RCC 7860 (cell line): ENCODE data around the gene FAM3C.

Experiments used
- DNase-seq: peaks from one replicate; pipeline ENCODE4 v3.0.0-alpha.2; 2015; ENCODE audit warnings: low spot score
- FAIRE-seq: peaks from 2 replicates; lab custom pipeline; 2012; peaks lifted over from hg19 to GRCh38; lab: Jason Lieb, UNC

Gene FAM3C

DNA sequence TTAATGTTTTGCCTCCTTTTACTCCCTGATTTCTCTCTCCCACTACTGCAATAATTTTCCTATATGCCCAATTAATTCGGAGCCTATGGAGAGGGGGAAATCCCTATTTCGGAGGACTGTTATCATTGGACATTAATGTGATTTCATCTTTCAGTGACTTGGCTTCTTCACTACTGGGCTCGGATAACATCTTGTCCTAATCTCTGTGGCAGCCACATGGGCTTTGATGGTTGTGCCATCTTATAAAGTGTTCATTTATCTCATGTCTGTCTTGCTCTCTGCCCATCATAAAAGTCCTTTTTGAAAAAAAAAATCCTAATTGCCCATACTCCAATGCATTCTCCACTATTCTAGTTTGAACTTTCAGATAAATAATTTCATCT is 15.5 kb upstream of the FAM3C start:
- FAIRE-seq (no peak), DNase-seq (no peak)

GRCh38 chr7:121410829-121411596 is 14.9 kb upstream of the FAM3C start:
- FAIRE-seq (no peak), DNase-seq (no peak)

DNA sequence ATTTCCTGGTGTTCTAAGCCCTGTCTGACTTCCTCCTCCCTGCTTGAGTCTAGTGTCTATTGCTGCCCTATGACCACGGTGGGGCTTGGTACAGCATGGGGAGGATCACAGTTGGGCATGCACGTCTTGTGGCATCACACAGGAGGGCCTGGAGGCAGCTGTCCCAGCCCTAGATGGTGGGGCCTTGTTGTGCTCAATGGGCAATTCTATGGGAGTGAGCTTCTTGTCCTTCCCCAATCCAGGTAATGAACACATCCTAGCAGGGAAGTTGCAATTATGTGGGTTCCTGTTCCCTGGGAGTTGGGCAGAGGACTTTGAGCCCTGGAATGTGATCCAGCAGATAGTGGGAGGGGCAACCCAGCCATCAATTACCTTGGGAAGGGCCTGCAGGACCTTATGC is 10.8 kb upstream of the FAM3C start:
- DNase-seq (no peak), FAIRE-seq (no peak)

- FAIRE-seq (no peak), DNase-seq (no peak)
Observed at GRCh38 chr7:121406461-121406860, 10.4 kb upstream of the FAM3C start.

DNA sequence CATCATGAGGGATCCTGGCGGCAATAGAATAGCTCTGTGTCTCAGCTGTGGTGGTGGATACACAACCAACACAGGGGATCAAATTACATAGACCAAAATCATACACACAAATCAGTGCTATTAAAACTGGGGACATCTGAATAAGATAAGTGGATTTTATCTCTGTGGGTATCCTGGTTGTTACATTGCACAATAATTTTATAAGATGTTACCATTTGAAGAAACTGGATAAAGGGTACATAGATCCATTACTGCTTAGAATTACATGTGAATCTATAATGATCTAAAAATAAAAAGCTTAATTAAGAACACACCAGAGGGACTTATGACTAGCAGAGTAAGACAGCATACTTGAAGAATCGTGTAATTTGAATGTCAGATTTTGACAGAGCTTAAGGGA is 8.2 kb upstream of the FAM3C start:
- no peak for DNase-seq
- FAIRE-seq = no peak

GRCh38 chr7:121402701-121403100 is 6.6 kb upstream of the FAM3C start:
- FAIRE-seq = no peak
- DNase-seq = no peak

GRCh38 chr7:121401896-121402295 is 5.8 kb upstream of the FAM3C start:
- FAIRE-seq = no peak
- no peak for DNase-seq

GRCh38 chr7:121398246-121398645 is 2.1 kb upstream of the FAM3C start:
- DNase-seq = peak; percentile 61
- no peak for FAIRE-seq

DNA sequence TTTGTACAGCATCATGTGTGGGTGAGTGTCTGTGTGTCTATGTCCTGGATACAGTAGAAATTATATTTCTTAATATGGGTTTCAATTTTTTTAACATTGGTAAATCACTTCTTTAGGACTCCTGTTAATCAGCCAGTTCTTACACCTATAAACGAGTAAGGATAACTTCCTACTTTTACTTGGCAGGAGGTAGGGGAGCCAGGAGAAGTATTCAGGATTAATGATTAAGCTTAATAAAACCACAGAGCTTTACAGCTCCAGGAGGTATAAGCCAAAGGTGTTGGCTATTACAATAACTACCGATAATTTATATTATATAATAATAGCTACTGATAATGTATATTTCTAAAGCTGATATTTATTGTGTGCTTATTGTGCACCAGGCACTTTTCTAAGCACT is 1.7 kb upstream of the FAM3C start:
- DNase-seq = peak; percentile 62
- FAIRE-seq = peak; percentile 94

DNA sequence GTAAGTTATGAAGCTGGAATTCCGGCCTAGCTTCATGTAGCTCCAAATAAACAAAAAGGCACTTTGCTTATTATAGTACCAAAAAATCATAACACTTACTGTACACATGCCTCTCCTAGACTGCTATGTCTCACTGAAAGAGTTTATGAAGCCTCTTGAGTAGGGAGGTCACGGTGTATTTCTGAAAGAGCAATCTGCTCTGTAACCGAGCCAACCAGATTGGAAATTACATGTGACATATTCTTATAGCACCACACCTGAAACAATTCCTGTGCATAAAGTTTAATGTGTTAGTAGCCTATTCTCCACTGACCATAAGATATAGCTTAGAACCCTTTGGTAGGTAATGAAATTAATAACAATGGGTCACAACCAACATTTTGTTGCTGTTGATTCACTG is 1.3 kb upstream of the FAM3C start:
- DNase-seq = no peak
- no peak for FAIRE-seq

GRCh38 chr7:121395494-121395960 is 581 bp downstream of the FAM3C start:
- FAIRE-seq (no peak), DNase-seq (peak; percentile 62)

GRCh38 chr7:121394709-121395140 is 1.4 kb downstream of the FAM3C start:
- DNase-seq (peak; percentile 84), FAIRE-seq (peak; percentile 94)

- DNase-seq (no peak), FAIRE-seq (no peak)
Observed at GRCh38 chr7:121393005-121393366, 3.1 kb downstream of the FAM3C start.

DNA sequence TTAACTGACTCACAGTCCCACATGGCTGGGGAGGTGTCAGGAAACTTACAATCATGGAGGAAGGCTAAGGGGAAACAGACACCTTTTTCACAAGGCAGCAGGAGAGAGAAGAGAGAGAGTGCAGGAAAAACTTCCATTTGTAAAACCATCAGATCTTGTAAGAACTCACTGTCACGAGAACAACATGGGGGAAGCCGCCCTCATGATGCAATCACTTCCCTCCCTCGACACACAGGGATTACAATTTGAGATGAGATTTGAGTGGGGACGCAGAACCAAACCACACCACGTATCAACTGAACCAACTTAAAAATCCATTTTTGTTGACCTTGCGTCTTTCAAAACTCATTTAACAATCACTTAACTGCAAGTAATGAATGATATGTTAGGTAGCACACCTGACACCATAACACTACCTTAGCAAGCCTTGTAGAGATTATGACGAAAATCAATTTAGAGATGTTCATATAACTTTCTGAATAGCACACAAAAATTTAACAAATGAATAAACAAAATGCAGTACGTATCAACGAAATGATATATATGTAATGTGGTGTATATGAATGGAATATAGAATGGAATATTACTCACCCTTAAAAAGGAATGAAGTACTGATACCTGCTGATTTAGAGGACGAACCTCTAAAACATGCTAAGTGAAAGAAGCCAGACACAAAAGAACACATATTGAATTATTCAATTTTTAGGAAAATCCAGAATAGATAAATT is 3.7 kb downstream of the FAM3C start:
- DNase-seq (no peak), FAIRE-seq (no peak)

GRCh38 chr7:121391686-121392085 is 4.4 kb downstream of the FAM3C start:
- DNase-seq (no peak), FAIRE-seq (no peak)

GRCh38 chr7:121390617-121391016 is 5.5 kb downstream of the FAM3C start:
- FAIRE-seq (no peak), DNase-seq (no peak)

DNA sequence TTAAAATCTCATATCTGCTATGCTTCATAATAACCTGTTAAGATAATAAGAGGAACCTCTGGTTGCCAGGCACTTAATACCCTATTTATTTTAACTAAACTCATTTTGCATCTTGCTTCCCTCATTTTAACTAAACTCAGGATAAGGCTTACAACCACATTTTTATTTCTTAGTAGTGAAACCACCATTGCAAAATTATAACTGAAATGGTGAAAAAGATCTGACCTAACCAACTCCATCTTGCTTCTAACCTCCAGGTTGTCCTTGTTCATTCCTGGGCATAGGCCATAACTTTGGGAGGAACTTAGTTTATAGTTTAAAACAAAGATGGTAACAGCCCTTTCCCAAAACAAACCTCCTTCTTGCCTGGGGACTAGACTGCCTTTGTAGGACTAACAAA is 6.0 kb downstream of the FAM3C start:
- no peak for FAIRE-seq
- DNase-seq = no peak

DNA sequence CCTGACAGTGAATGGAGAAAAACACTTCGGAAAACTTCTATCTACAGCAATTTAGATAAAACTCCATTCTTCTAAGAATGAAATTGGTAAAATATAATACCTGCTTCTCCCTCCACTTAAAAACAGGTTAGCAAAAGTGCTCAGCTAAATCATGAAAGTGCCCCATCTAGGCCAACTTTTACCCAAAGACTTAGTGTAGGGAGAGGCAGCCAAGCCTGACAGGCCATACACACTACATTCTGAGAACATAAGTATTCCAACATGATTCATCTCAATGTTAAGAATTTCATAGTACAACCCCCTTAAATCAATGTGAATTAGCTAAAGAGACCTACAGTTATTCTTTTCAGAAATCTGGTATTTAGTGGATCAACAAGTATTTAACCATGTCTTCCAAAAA is 7.2 kb downstream of the FAM3C start:
- FAIRE-seq (peak; percentile 85), DNase-seq (peak; percentile 27)

DNA sequence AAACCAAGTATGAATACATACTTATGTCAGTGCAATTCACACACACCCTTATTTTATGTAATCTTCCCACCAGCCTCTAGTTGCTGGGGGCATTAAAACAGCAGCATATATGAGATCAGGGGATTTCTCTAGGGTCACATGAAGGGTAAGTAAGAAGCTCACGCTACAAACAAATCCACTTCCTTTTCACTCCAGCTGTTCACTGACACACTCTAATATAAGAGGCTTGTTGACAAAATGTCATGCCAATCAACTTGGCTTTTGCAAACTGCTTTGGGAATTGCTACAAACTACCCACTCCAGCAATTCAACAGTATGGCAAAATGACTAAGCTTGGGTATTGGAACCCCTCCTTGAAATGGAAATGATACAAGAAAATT is 10.3 kb downstream of the FAM3C start:
- FAIRE-seq = no peak
- no peak for DNase-seq

- DNase-seq (no peak), FAIRE-seq (peak; percentile 4)
Observed at GRCh38 chr7:121385056-121385799, 10.9 kb downstream of the FAM3C start.

DNA sequence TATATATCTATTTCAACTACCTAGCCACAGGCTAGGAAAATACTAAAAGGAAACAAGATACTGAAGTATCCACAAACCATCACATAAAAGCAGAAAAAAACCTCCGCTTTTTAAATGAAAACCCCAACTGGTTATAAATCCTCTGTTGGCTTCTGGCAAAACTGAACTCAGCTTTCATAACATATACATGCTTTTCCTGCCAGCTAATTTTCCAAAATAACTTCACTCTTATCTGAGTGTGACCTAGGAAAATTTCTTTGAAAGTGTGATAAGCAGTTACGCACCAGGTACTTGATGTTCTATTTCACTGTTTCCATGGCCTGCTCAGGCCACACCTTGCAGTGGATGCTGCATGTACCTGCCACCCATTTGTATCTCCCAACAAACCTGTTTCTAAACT is 11.8 kb downstream of the FAM3C start:
- DNase-seq (no peak), FAIRE-seq (no peak)
